ENCODE measurements around the gene IQSEC3. TPM values are rescaled to one million over a fixed set of nuclear protein-coding genes. Genes with fewer than 3 reads are reported as not detected.

IQSEC3 gene
- total RNA-seq, 1 experiment from 2014 or later: 0.55 TPM

DNA sequence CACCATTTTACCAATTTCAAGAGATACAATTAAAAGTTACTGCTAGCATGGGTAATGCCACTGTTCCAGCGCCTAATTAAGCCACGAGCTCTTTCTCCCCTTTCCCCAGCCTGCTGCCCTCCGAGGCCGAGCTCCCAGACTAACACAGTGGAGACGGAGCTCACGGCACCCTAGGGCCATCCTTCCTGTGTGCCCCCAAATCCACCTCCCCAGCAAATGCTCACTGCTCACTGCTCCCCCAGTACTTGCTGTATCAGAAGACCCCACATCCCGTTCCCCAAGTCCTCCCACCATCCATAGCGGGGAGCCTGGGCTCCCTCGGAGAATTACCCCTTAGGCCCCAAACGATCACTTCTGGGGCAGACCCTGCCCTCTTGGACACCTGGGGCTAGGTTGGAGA lies 104.7 kb downstream of the IQSEC3 start:
- H3K18ac ChIP-seq (ENCODE audit: insufficient read length, low read depth, low read length): no peak overlapping the region
- Mint-ChIP-seq H3K27me3 (ENCODE audit: low read depth) (peaks cover 20% of the 10 kb centered on the region), H3K4me1 (peaks cover 48 to 69% of the 10 kb centered on the region in 2 experiments), H3K4me3 (no peak overlapping the region), H3K36me3 (ENCODE audit: insufficient read depth in 1 of 3, low read depth in 3 of 3) (no peaks in the 10 kb centered on the region; a peak in 2 of 7 replicates), H3K9me3 (no peaks in the 10 kb centered on the region), H3K27ac (peak overlapping the region in 1 of 3 experiments; percentile 57; a peak in 1 of 7 replicates)
- no peak overlapping the region for H4K8ac ChIP-seq (replicated peaks; ENCODE audit: insufficient read length, low read depth, low read length)
- H2BK20ac ChIP-seq (ENCODE audit: low read depth, low read length, poor library complexity, severe bottlenecking): no peak overlapping the region
- H3K56ac ChIP-seq (ENCODE audit: insufficient read length, low read depth, low read length): no peak overlapping the region
- no peaks in the 10 kb centered on the region for H4K20me1 ChIP-seq (ENCODE audit: control insufficient read depth, insufficient read depth, insufficient read length)
- no peak overlapping the region for H2AFZ ChIP-seq (ENCODE audit: low read length)
- no peak overlapping the region for H3K14ac ChIP-seq (ENCODE audit: insufficient read depth, low read length)
- no peak overlapping the region for H2BK12ac ChIP-seq (ENCODE audit: insufficient read length, low read depth, low read length)
- no peak overlapping the region for H2BK15ac ChIP-seq (ENCODE audit: low read depth, low read length)
- no peaks in the 10 kb centered on the region for H3K23me2 ChIP-seq (ENCODE audit: insufficient read length, low read depth, low read length, poor library complexity, severe bottlenecking)
- no CpG with 5 or more reads among the region's 10 CpGs for WGBS (ENCODE audit: extremely low coverage, insufficient read length, low lambda C conversion rate)
- no peak overlapping the region for H2AK5ac ChIP-seq (ENCODE audit: insufficient read length, low read length)
- TF ChIP-seq CTCF (conservative IDR thresholded peaks at IDR 0.05): no peak
- no peak overlapping the region for H2BK5ac ChIP-seq (ENCODE audit: insufficient read length, low read length)
- no peak overlapping the region for H3K23ac ChIP-seq (ENCODE audit: insufficient read length, low read depth, low read length)
- H3K4me2 ChIP-seq (ENCODE audit: insufficient read depth, insufficient read length, low read length): no peak overlapping the region
- no peak overlapping the region for H3K9ac ChIP-seq (ENCODE audit: extremely low read depth, insufficient read length, low read length)
- no peak overlapping the region for H2BK120ac ChIP-seq (ENCODE audit: low read depth, low read length, poor library complexity, severe bottlenecking)
- H3K4ac ChIP-seq (ENCODE audit: low read depth, low read length): no peak overlapping the region
- DNase-seq: no peak
- H3K4me1 ChIP-seq (ENCODE audit: insufficient read depth, low read length): peaks cover 6% of the 10 kb centered on the region; the same call in 1 of the 2 replicates
- H4K5ac ChIP-seq (ENCODE audit: insufficient read length, low read depth, low read length): no peak overlapping the region
- H3K79me1 ChIP-seq (ENCODE audit: insufficient read depth, low read depth, low read length, poor library complexity, severe bottlenecking): no peaks in the 10 kb centered on the region
- H3T11ph ChIP-seq (ENCODE audit: low read length): no peak overlapping the region
- H3K27me3 ChIP-seq (ENCODE audit: insufficient read depth, low read length): no peaks in the 10 kb centered on the region
- H3K9me3 ChIP-seq (ENCODE audit: control insufficient read depth, low read depth, low read length): no peaks in the 10 kb centered on the region
- no peak overlapping the region for H3K27ac ChIP-seq (ENCODE audit: insufficient read length, low read depth, low read length)
- H4K91ac ChIP-seq (ENCODE audit: insufficient read length, low read depth, low read length): no peak overlapping the region
- H3K79me2 ChIP-seq (ENCODE audit: insufficient read depth, low read length): no peaks in the 10 kb centered on the region

All from H9 (cell line).